GM21367 (cell line): ENCODE data around the gene CAPN15.

Experiments used
- ATAC-seq: cut with Tn5 transposase; IDR thresholded peaks from one replicate; pipeline ENCODE4 v1.9.1; 2021; ENCODE audit not compliant: unreplicated experiment

The CAPN15 gene

DNA sequence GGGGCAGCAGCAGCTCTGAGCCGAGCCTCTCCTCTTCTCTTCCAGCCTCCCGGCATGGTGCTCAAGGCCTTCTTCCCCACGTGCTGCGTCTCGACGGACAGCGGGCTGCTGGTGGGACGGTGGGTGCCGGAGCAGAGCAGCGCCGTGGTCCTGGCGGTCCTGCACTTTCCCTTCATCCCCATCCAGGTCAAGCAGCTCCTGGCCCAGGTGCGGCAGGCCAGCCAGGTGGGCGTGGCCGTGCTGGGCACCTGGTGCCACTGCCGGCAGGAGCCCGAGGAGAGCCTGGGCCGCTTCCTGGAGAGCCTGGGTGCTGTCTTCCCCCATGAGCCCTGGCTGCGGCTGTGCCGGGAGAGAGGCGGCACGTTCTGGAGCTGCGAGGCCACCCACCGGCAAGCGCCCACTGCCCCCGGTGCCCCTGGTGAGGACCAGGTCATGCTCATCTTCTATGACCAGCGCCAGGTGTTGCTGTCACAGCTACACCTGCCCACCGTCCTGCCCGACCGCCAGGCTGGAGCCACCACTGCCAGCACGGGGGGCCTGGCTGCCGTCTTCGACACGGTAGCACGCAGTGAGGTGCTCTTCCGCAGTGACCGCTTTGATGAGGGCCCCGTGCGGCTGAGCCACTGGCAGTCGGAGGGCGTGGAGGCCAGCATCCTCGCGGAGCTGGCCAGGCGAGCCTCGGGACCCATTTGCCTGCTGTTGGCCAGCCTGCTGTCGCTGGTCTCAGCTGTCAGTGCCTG lies 46.7 kb downstream of the CAPN15 start:
- ATAC-seq = no peak

DNA sequence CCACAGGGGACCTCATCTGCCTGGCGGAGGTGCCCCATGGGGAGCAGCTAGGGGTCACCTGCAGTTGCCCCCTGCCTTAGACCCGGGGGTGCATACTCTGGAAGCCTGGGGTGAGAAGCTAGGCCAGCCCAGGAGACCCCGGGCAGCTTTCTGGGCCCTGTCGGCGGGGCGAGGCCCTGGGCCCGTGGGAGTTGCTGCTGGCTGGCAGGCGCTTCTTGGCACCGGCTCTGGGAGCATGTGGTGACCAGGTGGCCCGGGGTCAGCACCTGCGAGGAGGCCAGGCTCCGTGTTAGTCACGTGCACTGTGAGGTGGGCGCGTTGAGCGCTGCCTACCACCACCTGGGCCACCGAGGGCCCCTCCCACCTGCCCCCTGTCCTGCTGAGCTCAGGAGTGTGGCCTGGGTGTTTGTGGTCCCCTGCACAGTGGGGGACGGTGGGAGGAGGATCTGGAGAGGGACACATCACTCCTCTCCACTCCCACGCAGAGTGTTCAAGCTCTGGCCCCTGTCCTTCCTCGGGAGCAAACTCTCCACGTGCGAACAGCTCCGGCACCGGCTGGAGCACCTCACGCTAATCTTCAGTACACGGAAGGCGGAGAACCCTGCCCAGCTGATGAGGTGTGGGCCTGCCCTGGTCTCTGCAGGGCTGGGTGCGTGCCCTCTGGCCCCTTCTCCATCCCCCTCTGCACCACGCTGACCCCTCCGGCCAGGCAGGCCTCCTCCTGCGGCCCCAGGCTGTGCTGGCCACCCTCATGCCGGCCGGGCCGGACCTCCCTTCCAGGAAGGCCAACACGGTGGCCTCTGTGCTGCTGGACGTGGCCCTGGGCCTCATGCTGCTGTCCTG lies 48.1 kb downstream of the CAPN15 start:
- ATAC-seq = no peak

DNA sequence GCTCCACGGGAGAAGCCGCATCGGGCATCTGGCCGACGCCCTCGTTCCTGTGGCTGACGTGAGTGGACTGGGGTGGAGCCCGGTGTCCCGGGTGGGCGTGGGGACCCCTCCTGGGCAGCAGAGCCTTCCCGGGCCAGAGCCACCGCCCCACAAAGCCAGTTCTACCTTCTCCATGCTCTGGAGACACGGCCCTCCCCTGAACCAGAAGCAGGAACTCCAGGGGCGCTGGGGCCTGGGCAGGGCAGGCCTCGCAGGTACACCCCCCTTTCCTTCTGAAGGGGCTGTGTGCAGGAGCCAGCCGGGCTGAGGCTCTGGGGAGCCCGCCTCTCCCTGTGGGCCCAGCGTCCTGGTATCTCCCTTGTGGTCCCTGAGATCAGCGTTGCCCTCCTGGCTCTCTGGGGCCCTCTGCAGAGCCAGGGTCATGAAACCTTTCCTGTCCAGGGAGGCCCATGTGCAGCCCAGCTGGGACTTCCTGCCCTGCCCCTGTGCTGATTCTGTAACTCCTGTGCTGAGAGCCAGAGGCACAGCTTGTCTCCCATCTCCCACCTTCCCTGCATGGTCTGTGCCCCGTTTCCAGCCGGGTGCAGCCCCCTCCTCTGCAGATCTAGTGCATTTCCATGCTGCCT lies 48.8 kb downstream of the CAPN15 start:
- ATAC-seq = no peak

DNA sequence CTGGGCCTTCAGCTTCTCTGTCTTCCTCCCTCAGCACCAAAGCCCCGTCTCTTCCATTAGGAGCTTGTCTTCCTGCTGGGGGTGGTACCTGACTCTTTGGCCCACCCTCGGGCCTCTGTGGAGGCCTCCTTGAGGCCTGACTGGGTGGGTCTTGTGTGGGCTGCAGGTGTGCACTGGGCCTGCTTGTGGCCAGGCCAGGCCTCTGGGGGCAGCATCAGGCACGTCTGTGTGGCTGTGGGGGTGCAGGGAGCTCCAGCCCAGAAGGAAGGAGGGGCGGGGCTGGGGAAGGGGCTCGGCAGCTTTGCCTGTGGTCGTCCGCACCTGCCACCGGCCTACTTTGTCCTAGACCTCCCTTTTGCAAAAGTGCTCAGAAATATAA lies 49.3 kb downstream of the CAPN15 start:
- no peak for ATAC-seq

DNA sequence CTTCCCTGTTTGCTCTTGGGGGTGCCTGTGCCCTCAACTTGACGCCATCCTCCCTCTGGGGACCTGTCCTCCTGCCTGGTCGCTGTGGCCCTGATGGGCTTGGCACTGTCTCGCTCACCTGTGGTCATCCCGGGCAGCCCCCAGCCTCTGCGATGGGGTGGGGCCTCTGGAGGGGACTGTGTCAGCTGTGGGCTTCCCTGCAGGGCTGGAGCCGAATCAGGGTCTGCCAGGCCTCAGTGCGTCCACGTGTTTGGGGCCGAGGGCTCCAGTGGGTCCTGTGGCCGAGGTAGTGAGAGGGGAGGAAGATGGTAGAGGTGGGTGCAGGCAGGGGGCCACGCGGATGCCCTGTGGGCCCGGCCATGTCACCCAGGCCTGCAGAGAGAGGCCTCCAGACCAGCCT lies 50.3 kb downstream of the CAPN15 start:
- ATAC-seq = no peak

DNA sequence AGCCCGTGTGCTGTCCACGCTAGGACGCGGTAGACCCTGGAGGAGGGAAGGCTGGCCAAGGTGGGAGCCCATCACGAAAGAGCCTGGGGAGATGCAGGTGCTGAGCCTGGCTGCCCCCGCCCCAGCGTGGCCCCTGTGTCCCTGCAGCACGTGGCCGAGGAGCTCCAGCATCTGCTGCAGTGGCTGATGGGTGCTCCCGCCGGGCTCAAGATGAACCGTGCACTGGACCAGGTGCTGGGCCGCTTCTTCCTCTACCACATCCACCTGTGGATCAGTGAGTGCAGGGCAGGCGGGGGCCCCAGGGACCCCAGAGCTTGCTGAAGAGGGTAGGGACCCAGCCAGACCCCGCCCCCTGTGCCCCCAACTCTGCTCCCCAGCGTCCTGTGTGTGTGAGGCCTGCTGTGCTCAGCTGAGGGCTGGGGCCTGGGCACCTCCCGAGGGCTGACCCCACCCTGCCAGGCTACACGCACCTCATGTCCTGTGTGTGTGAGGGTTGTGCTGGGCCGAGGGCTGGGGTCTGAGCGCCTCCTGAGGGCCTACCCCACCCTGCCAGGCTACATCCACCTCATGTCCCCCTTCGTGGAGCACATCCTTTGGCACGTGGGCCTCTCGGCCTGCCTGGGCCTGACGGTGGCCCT lies 50.8 kb downstream of the CAPN15 start:
- ATAC-seq = no peak

DNA sequence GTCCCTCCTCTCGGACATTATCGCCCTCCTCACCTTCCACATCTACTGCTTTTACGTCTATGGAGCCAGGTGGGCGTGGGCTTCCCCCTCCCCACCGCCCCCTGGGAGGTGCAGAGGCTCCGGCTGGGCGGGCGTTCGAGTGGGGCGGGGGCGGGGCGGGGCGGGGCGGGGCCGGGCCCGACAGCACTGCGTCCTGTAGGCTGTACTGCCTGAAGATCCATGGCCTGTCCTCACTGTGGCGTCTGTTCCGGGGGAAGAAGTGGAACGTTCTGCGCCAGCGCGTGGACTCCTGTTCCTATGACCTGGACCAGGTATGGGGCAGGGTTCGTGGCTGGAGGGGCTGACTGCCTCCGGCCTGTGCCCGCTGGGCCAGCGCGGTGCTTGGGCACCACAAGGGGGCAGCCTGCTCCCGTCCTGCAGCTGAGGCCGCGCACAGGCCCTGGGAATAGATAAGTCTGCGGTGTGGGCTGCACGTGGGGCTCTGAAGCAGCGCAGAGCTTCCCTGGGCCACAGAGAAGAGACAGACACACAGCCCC lies 51.4 kb downstream of the CAPN15 start:
- no peak for ATAC-seq

DNA sequence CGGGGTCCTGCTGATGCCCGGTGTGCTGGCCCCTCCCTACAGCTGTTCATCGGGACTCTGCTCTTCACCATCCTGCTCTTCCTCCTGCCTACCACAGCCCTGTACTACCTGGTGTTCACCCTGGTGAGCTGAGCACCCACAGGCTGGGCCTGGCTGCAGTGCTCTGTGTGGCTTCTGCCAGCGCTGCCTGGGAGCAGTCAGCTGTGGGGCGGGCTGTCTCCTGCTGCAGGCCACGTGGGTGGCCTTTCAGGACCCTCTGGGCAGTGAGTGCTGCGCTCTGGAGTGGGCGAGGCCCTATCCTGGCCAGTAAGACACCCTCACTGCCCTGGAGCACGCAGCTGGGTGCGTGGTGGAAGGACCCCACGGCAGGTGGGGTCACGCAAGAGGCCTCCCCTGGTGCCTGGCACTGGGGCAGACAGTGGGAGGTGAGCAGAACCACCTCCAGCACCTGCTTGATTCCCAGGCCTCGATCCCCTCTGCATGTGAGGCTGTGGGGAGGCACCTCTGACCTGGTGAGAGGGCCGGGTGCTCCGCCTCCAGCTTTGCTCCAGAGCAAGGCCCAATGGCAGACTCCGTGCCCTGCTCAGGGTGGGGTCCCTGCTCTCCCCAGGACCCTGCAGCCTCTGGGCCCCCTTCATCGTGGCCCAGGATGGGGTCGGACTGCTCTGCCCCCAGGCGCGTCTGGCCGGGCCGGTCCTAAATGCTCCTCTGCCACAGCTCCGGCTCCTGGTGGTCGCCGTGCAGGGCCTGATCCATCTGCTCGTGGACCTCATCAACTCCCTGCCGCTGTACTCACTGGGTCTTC lies 52.8 kb downstream of the CAPN15 start:
- ATAC-seq = no peak

DNA sequence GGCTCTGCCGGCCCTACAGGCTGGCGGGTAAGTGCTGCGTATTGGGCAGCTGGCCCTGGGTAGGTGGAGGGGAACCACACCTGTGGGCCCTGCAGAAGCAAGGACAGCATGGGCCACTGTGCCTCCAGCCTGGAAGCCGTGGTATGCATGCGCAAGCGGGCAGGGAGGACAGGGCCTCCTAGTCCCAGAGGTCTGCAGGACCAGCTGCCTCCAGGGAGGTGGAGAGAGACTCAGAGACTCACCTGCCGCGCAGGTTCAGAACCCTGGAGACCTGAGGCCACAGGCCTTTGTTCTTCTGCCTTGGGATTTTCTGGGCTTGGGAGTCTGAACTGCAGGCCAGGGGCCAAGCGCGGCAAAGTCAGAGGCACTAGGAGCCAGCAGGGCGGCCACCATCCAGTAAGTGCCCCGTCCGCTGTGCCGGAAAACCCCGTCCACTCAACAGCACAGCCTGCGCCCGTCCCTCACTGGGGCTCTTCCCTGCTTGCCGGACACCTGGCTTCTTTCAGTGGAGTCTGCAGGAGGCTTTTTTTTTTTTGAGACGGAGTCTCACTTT lies 53.5 kb downstream of the CAPN15 start:
- ATAC-seq = no peak

DNA sequence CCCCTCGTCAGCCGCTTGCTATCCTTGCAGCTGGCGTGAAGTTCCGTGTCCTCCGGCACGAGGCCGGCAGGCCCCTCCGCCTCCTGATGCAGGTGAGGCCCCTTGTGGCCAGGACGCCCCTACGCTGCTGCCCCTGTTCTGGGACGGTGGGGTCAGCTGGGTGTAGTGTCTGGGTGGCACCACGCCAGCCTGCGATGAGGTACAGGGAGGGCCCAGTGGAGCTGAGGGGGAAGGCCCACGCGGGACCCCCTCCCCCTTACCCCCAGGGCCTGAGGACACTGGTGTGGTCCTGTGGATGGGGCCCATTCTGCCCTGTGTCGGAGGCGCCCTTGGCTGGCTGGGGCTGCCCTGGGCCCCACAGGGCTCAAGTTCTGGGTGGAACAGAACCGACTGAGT lies 54.7 kb downstream of the CAPN15 start:
- no peak for ATAC-seq

DNA sequence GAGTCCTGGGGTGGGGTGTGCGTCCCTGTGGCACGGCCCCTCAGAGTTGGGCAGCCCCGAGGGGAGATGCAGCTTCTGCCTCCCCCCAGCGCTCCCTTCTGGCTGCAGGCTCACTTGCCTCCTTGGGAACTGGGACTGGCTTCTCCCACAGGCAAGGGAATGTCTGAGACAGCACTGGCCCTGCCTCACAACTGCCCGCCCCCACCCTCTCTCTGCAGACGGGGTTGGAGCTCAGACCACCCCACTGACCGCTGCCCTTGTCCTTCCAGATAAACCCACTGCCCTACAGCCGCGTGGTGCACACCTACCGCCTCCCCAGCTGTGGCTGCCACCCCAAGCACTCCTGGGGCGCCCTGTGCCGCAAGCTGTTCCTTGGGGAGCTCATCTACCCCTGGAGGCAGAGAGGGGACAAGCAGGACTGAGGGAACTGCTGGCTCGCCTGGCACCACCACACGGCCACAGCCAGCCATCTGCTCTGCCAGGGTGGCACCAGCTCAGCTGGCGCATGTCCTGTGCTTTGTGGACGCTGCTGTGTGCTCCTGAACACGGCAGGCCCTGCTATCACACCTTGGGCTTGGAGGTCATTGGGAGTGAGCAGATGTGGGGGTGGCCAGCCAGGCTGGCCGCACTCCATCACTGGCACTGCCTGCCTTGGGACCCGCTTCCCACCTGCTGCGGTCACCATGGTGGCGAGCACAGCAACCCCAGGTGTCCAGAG lies 55.3 kb downstream of the CAPN15 start:
- ATAC-seq = no peak

DNA sequence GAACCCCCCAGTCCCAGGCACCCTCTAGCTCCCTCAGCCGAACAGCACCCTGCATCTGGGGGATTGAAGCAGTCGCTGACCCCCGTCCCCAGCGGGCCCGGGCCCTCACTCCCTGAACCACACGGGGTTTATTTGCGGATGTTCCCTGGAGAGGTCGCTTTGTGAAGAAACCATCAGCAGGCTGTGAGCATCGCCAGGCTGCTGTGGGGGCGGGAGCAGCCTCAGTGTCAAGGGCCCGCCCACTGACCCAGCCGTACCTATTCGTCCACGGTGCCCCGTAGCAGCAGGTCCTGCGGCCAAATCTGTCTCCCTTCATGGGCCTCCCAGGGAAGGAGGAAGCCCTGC lies 55.9 kb downstream of the CAPN15 start:
- no peak for ATAC-seq

DNA sequence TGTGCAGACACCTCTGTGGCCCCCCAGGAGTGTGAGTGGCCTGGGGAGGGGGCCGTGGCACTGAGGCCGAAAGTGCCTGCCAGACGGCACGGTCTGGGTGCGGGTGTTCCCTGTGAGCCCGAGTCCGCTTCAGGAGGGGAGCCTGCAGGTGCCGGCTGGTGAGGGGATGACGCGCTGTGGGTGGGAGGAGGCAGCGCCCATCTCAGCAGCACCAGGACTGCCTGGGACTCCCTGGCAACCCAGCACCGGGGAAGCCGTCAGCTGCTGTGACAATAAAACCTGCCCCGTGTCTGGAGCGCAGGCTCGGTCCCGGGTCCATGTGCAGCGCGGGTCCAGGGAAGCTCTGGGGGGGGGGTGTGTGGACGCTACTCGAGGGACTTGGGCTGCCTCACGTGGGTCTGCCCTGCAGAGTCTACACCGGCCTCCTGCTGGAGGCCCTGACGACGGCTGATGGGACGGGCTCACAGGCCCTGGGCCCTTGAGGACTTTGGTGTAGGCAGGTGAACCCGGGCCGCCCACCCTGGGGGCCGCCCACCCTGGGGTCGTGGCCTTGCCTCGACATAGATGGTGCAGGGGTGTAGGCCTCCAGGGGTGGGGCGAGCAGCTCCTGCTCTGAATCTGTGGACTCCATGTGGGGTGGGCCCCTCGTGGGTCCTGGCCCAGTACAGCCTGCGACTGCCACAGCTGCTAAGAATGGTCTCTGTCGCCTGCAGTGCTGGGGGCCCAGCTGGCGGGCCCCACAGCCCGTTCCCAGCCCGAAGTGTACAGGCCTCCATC lies 56.5 kb downstream of the CAPN15 start:
- ATAC-seq = no peak

DNA sequence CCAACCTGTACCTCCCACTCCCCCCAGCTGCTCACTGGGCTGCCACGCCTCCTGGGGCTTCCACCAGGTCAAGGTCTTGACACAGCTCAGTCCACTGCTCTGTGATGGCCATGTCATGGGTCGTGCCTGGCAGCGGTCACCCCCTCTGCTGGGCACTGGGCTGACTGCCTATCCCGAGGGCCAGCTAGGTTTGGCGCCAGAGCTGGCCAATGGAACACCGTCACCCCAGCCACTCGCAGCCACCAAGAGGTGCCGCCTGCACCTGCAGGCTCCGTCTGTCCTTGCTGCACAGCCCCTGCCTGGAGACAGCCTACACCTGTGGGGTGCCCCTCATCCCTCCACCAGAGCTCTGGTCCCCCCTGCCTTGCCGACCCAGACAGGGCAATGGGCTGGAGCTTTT lies 57.8 kb downstream of the CAPN15 start:
- no peak for ATAC-seq

DNA sequence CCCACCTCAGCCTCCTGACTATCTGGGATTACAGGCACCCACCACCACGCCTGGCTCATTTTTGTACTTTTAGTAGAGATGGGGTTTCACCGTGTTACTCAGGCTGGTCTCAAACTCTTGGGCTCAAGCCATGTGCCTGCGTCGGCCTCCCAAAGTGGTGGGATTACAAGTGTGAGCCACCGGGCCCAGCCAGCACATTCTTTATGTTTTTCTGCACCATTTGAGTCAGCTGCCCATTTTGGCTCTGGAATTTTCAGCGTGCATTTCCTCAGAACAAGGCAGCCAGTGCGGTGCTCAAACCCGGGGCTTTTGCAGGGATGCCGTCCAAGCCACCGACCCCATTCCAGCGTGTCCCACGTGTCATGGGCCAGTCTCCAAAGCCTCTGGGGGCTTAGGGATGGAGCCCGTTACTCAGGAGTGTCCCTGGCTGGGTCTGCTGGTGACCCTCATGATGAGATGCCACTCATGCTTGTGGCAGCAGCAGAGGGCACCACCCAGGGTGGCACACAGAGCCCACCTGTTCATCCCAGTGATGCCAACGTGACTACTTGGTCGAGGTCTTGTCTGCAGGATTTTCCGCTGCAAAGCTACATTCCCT lies 58.6 kb downstream of the CAPN15 start:
- ATAC-seq = no peak

DNA sequence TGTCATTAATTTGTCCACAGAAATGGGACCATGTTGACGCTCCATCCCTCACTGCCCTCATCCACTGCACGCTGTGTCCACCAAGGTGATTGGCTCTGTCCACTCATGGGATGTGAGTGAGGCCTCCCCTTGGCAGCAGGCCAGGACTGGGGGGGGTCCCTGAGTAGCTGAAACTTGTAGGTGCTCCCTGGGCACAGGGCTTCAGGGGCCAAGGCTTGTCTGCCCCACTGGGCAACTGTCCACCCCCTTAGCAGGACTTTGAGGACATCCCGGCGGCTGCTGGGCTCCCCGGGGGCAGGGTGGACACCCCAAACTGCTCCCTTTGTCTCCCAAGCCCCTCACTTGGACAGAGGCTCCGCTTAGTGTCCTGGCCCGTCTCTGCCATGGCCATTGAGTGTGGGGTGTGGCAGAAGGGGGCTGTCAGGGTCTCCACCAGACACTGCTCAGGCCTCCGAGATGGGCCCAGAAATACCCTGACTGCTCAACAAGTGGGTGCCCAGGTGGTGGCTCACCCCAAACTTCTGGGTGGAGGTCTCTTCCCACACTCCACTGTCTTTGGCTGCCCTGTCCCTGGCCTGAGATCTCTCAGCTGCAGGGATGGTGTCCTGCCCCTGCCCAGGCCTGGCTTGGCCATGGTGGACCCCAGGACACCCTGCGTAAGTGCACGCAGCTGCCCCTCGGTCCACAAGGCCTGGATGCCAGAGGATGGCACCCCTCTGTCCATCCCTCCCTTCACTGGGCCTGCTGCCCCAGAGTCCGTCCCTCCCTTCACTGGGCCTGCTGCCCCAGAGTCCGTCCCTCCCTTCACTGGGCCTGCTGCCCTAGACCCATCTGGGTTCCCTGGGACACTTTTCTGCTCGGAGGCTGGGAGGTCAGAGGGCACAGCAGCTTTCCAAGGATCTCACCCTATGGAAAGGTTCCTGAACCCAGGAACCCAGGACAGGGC lies 59.4 kb downstream of the CAPN15 start:
- no peak for ATAC-seq

DNA sequence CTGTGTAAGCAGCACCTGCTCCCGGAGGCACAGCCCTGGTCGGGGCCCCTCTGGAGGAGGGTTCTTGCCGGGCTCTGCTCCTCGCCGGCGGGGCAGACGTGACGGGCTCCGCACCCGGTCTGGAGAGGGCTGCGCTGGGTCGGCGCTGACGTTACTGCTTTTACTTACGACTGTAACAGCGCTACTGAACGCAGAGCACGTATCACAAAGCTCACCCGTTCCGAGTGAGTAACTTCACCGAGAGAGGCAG lies 61.1 kb downstream of the CAPN15 start:
- ATAC-seq = no peak
